ENCODE measurements around the gene MAP7.

The MAP7 gene

GRCh38 chr6:136527831-136528230 is 22.4 kb downstream of the MAP7 start:
- DNase-seq = no peak

DNA sequence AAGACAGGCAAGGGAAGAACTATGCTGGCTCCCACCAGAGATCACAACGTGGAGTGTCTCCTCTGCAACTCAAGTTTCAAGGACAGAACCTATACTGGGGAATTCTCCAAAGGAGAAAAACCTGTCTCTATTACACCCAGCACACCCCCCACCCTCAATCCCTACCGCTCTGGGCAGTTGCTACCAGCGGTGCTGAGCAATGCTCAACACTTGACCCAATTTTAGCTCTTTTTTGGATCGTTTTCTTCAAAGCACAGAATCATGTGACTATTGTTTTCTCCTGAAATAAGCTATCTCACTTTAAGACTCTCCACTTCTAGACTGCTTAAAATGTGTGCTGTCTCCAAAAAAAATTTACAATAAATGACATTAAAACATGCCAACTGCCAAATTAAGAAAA is 23.3 kb downstream of the MAP7 start:
- DNase-seq = no peak

DNA sequence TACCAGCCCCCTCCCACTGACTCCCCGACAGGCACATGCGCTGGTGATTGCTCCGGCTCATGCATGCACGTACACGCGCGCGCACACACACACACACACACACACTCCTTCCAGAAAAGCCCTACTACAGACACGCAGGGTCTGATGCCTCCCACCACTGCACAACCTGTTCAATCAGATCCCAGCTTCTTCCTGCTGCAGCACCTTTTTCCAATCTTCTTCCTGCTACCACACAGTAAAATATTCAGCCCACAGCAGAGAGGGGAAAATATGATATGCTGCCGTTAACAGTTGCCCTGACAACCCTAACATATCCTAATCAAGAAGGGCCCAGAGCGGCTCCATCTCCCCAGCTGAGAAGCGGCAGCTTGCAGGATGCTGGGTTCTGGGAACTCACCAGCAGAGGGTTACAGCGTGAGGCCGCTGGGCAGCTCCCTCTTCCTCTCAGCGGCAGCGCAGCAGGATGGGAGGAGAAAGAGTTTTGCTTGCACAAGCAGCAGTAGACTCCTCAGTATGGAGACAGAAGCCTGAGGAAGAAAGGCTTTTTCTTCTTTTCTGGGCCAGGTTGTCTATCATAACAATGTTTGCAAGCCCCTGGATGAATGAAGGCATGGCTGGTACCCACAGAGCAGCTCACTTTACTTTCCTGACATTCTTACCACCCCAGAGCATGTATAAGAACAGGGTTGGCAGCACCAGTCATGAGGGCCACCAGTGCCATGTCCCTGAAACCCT is 23.9 kb downstream of the MAP7 start:
- peak; percentile 16 for DNase-seq

DNA sequence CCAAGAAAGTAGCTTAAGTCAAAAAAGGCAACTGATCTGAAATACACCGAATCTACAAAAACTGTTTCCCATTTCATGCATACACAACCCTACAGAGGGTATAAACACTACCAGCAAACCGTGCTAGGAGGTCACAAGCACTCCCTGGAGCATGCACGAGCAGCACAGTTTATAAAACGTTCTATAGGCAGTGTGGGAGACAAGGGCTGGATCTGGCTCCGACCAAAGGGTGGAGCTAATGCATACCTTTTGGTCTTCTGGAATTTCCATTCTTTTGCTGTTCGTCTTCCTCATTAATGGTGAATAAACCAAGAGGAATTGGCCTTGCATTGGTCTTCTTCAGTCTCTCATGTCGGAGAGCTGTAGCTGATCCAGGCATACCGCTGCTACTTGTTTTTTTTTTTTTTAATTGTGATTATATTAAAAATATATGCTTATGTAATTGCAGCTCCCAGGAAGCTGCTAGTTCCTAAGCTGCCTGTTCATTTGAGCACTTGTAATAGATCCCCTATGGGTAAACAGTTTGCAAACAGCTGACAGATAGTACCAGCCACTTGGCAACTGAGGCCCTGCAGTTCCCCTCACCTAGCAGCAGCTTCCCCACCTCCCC is 24.5 kb downstream of the MAP7 start:
- no peak for DNase-seq

GRCh38 chr6:136524936-136525413 is 25.2 kb downstream of the MAP7 start:
- no peak for DNase-seq

- no peak for DNase-seq
Observed at GRCh38 chr6:136524339-136524935, 25.8 kb downstream of the MAP7 start.

DNA sequence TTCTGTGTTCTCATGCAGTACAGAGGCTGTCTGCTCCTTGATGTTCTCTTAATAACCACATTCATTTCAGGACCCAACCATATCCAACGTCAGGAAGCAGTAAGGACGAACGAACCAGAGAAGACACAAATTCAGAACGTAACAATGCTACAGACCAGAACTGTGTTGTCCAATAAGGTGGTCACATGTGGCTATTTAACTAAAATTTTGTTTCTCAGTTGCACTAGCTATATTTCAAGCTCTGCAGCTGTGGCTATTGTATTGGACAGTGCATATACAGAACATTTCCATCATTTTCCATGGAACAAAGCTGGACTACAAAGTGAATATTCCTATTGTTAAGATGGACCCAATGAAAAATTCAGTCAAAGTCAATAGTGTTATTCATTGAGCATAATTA is 27.0 kb downstream of the MAP7 start:
- DNase-seq = no peak

DNA sequence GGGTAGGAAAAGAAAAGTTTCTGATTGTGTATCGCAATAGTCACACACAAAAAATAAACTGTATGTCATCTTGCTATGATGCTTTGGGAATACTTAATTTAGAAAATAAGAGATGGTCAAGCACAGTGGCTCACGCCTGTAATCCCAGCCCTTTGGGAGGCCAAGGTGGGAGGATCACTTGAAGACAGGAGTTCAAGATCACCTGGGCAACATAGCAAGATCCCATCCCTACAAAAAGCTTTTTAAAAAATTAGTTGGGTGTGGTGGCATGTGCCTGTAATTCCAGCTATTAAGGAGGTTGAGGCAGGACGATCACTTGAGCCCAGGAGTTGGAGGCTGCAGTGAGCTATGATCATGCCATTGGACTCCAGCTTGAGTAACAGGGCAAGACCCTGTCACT is 27.6 kb downstream of the MAP7 start:
- no peak for DNase-seq

DNA sequence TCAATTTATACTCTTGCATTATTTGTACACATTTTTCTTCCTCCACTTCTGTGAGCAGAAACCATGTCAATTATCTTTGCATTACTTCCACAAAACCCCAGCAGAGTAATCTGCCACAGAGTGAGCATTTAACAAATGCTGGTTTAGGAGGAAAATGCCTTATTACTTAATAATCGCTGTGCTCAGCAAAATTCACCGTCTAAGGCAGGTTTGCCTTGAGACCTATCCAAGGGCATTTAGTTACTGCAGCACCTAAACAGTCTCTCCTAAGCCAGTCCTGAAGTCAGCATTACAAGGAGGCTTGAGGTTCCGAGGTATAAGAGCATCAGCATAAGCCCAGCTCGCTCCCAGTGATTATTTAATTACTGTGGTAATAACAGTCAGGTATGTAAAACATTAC is 28.3 kb downstream of the MAP7 start:
- DNase-seq = no peak

- no peak for DNase-seq
Observed at GRCh38 chr6:136521427-136521826, 28.8 kb downstream of the MAP7 start.

DNA sequence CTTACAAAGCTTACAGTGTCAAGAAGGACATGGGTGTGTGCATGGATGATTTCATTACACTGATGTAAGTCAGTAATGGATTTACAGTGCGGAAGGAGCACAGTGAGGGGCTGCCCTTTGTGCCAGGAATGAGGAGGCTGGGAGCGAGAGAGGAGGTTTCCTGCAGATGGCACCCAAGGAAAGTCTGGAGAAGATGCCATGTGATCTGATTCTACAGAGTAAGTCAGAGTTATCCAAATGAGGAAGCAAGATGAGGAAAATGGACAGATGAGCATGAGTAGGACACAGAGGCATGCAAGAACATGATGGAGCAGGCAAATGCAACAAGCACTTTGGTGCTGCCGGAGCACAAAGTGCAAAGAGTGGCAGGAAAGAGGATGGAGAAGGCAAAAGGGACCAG is 29.7 kb downstream of the MAP7 start:
- DNase-seq = no peak

GRCh38 chr6:136517582-136517981 is 32.6 kb downstream of the MAP7 start:
- no peak for DNase-seq

DNA sequence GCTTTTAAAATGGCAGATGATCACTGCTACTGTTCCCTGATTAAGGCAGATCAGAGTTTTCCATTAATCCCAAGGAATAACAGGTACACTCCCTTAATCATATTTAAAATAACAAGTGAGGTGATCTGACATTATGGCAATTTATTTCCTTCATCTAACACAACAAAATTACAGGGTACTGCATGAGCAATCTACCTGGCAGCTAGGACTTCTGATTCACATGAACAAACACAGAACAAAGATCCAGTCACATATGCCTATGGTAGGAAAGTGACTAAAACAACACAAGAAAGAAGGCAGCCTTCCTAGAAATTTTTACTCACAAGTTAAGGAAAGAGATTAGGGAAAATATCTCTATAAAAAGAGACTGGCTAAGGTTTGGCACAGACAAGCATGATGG is 33.2 kb downstream of the MAP7 start:
- no peak for DNase-seq

GRCh38 chr6:136514591-136514990 is 35.6 kb downstream of the MAP7 start:
- no peak for DNase-seq

DNA sequence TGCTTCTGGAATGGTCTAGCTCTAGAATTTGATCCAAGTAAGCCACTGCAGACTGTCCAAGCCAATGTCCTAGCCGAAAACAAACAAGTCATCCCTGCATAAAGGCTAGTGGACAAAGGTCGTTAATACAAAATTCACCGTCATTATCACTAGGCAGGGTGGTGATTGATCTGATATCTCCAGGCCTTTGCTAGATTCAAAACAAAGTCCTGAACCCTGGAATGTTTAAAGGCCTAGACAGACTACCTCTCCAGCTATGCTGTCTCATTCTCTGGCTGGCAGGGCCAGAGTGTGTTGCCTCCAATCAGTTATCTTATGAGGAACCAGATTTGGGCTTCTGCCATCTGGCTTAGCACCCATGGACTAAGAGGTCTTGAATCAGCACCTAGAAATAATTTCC is 38.3 kb downstream of the MAP7 start:
- no peak for DNase-seq

GRCh38 chr6:136511397-136511796 is 38.8 kb downstream of the MAP7 start:
- no peak for DNase-seq

DNA sequence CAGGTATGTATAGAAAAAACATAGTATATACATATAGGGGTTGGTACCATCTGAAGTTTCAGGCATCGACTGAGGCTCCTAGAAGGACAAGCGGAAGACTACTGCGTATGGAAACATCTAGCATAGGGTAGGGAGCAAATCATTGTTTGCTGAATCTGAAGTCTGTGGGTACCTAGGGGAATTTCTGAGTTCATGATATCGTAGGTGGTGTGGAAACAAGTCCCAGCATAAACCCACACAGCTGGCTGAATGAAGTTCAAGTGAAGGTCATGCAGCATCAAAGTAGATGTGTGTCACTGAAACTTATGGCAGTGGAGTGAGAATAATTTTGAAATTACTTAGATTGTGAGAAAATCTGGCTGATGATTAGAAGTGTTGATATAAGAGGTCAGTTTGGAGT is 39.4 kb downstream of the MAP7 start:
- peak; percentile 2 for DNase-seq

DNA sequence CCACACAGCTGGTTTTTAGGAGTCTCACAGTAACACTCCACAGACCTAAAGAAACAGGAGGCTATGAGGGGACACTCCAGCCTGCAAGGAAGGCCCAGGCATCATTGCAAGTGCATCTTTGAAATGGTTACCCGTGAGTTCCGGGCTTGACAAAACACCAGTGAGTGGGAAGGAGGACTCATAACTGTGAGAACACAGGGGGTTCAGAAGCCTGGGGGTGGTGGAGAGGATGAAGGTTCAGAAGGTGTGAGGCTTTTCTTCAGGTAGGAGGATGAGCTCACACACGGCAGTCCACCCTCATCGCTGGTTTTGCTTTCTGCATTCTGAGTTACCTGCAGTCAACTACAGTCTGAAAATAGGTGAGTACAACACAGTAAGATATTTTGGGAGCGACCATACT is 39.9 kb downstream of the MAP7 start:
- DNase-seq = no peak

DNA sequence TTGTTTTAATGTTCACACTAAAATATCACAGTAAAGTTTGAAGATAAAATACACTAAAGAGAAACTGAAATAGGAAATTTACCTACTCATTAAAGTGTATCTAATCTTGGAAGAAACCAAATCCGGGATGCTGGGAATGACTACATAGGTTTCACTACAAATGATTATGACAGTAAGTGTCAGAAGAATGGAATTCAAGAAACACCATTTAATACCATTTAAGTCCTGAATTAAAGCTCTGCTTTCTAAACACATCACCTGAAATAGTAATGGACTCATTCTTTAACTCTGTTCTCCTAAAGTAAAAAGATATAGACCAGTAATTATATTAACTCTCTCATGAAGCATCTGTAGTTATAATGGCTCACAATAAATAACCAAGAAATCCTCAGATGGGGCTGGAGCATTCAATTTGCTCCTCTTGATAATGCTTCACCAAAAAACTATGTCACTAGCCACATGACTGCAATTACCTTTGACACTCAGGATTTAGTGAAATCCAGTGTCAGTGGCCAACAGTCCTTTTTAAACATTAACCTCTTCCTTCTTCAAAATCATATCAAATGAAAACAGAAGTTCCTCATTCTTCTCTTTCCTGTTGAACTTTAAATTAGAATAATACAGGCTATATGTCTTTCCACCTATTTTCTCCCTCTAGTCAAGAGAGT is 41.4 kb downstream of the MAP7 start:
- no peak for DNase-seq

- no peak for DNase-seq
Observed at GRCh38 chr6:136506124-136506799, 44.0 kb downstream of the MAP7 start.

- no peak for DNase-seq
Observed at GRCh38 chr6:136503303-136504029, 46.8 kb downstream of the MAP7 start.

GRCh38 chr6:136502786-136503185 is 47.4 kb downstream of the MAP7 start:
- DNase-seq = no peak

DNA sequence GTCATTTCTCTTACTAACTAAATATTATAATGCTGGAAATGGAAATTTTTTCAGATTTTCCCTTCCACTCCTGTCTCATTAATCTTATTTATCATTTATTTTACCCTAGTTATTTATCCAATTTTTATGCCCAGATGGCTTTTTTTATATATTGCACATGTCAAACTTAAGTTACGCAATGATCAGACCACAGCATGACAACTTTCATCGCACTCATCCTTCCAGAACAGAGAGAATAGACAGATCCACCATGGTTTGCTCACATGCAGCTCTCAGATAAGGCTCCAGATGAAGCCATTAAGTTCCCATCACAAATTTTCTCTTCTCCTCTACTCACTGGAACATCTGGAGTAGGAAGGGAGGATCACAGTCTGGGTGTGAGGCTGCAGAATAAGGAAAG is 48.7 kb downstream of the MAP7 start:
- DNase-seq = no peak
